Inflammatory macrophage treated with lipopolysaccharide for 4 hours (primary cell): Measurements from ENCODE around the gene NNMT.
"Not testable (repeated sequence)": the region's sequence is repeated elsewhere in the genome, so short reads cannot be mapped to it uniquely, and the experiment has no call there.

ENCODE experiments used
- DNase-seq: peaks from one replicate; pipeline ENCODE4 v3.0.0-alpha.2; 2020

Gene NNMT

DNA sequence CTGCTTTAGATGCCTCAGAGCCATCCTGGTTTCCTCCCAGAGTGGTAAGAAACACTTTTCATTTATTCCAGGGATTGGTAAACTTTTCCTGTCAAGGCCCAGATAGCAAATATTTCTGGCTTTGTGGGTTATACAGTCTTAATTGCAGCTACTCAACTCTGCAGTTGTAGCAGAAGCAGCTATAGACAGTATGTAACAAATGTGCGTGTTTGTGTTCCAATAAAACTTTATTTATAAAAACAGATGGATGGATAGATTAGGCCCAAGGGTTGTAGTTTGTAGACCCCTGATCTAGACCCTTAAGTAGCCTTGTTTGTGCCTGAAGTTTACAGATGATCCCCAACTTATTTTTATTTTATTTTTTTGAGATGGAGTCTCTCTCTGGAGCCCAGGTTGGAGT is 17.9 kb downstream of the NNMT start:
- DNase-seq = no peak

DNA sequence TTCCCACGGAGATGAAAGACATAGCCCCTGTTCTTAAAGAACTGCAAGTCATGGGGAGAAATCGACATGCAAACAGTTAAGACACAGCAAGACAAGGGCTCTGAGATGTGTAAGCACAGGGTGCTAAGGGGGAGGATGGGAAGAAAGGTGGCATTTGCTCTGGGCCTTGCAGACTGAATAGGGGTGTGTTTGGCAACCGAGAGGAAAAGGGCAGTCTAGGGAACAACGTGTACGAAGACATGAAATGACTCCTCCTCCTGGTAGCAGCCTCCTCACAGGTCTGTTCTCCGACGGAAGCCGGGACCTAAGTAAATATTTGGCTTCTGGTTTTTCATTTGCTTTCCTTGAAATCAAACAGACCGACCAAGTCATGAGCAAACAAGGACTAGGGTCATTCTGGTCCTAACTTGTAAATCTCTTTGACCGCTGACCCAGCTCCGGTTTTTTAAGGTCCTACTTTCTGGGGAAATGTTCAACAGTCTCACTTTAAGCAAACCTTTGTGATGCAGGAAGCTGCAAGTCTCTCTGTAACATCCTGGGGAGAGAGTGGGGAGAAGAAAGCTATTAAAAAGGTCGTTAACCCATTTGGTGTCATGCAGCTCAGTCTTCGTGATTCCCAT is 19.7 kb downstream of the NNMT start:
- no peak for DNase-seq

DNA sequence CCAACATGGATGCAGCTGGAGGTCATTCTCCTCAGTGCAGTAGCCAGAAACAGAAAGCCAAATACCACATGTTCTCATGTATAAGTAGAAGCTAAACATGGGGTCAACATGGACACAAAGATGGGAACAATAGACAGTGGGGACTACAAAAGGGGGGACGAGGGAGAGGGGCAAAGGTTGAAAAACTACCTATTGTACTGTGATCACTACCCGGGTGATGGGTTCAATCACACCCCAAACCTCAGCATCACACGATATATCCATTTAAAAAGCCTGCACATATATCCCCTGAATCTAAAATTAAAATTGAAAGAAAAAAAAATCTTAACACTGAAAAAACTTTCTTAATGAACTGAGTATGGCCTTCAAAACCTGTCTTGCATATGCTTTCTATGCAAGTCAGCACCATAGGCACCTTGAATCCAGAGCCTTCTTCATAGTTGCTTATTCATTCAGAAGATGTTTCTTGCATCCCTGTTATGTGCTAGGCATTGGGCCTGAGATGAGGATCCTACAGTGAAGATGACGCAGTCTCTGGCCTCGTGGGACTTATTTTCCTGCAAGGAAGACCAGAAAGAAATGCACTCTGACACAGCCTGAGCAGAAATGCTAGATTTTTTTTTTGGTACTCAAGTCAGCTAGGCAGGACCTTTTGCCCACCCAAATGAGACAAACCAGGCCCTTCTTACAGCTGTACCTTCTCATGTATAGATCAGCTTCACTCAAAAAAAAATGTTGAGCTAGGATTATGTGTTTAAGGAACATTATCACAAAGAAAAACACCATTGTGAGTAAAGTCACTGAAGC is 21.0 kb downstream of the NNMT start:
- no peak for DNase-seq

DNA sequence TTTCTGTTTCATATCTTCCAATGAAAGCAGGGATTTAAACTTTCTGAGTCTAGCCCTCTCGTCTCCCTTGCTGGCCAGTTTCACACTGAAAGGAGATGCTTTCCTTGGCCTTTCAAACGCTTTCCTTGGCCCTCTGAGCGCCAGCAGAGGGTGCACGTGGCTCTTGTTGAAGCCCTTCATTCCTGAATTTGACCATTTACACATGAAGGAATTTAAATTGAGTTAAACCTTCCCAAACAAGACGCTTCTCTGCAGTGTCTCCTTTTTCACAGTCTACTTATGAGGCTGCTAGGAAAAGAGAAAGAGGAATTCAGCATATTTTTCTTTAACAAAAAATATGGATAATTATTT is 21.6 kb downstream of the NNMT start:
- no peak for DNase-seq

DNA sequence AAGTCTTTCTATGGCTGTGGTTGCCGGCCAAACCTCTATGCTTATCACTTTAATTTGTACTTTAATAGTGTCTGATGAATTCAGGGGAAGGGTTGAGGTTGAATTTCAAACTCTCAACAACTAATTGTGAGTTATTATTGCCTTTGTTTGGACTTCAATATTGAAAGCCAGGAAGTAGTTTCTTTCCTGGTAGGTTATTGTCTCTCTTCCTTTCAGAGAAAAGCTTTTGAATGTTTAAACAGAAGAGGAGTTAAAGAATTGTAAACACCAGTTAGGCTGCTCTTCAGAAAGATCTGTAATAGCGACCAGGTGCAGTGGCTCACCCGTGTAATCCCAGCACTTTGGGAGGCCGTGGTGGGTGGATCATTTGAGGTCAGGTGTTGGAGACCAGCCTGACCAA is 22.2 kb downstream of the NNMT start:
- no peak for DNase-seq

DNA sequence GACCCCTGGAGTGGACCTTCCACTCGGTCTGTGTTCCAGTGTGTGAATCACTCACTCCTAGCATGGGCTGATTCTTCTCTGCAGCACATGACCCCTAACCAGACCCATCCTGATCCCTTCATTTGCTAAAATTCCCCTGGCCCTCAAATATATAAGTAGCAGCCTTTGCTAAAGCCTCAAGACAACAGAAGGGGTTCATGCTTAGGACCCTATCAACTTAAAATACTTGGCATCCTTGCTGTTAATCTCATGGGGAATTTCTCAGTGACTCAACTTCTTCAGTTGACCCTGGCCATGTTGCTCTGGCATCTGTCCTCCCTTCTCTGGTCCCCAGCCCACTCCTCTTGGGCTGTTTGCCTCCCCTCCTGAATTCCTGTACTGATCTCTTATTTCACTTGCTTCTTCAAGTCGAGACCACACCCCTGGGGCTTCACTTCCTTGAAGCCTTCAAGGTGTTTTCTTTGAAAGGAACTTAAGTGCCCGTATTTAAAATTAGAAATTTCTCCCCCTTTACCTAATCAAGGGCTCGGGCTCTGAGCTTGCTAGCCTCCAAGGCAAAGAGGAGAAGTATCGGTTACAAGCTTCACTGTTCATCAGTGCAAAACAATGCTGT is 23.6 kb downstream of the NNMT start:
- DNase-seq = no peak

DNA sequence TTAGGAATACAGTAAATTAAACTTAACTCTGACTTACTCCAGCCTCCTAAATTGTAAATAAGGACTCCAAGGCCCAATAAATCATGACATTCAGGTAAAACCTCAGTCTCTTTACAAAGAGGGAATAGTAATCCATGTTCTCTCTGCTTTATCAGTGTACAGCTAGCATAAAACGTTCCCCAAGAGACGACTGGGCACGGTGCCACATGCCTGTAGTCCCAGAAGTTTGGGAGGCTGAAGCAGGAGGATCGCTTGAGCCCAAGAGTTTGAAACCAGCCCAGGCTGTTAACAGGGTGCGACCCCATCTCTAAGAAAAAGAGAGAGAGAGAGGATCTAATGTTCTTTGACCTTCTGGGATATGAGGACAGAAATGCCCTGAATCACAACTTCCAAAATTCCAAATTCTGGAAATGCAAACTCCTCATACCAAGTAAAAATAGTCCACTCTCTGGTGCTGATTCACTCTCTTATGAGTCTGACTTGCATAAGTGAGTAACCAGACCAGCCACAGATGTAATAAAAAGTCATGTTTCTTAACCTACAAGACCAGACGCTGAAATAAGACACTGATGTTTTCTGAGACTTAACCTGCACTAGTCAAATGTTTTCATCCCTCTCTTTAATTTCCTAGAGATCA is 25.5 kb downstream of the NNMT start:
- DNase-seq = no peak

DNA sequence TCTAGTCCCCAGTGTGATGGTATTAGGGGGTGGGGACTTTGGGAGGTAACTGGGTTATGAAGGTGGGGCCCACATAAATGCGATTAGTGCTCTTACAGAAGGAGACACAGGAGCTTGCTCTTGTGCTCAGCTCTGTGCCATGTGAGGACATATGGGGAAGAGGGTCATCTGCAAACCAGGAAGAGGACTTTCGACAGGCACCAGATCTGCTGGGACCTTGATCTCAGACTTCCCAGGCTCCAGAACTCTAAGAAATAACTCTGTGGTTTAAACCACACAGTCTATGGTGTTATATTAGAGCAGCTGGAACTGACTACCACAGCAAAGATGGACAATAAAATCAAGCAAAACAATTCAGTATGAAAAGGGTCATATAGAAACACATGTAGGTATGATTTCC is 26.7 kb downstream of the NNMT start:
- DNase-seq = no peak

DNA sequence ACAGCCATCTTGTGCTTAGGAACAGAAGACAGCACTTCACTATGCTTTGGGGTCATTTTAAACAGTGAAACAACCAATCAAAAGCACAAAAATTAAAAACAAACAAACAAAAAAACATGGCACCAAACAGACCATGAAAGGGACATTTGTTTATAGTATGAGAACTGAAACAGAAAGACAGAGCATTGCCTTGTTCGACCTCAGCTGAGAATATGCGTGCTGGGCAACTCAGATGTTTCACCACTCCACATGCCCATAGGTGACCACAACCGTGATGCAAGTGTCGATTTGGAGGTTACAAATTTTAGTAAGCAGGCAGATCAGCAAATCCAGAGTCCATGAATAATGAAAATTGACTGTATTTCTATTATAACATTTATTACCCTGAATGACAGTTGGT is 30.0 kb downstream of the NNMT start:
- no peak for DNase-seq

DNA sequence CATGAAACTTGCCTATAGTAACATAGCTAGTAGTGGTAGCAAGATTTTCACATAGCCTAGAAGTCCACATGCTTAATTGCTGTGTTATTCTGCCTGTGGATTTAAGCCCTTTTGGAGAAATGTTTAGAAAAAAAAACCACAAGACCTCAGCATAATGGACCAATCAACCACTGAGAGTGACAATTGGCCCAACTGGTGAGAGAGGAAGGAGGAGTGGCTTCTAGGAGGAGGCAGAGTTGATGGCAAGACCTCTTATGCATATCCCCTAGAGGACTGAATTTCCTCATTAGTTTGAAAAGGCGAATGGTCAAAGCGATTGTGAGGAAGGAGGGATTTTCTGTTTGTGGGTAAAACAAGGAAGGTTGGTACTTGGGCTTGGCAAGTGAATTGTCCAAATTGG is 30.6 kb downstream of the NNMT start:
- DNase-seq = no peak

DNA sequence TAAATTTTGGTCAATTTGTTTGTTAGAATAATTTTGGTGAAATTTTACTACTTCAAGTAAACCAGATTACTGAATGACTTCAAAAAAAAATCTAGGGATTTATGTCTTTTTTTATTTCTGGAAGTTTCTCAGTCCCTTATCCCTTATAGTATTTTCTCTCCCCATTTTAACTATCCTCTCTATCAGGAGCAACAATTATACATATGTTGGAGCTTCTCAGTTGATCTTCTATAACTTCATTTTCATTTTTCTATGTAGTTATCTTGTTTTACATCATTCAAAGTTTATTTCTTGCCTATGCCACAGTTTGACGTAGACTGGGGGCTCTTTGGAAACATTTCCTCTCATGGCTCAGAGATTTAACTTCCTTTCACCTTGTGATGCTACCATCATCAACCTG is 34.2 kb downstream of the NNMT start:
- DNase-seq = no peak

DNA sequence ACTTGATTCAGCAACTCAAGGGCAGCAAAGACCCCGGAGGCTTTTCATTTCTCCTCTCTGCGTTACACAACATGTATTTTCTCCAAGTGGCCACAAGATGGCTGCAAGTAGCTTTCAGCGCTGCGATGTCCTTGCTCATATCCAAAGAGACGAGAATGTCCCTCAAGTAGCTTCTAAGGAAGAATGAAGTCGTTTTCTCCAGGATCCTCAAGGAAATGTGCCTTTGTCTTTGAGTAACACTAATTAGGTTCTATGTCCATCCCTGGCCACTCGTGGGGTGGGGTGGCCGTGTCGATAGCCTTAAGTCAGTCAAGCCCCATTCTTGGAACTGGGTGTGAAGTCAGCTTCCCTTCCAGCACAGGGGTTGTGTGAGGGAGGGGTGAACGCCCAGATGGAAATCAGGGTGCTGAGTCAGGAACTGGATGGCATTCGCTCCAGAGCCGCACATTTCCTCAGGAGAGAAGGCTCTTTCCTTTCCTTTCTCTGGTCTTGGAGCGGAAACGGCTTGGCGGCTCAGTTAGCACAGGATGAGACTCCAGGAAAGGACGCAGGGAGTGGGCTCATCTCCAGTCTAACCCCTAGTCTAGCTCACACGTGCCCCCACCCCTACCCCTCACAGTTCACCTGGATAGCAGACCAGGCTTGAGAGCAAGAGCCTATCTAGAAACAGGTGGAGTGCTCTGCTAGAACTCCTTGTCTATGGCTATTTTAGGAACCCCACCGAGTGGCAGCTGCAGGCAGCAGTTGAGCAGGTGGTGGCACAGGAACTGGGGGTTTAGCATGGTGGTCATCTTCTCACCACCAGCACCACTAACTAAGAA is 44.3 kb downstream of the NNMT start:
- peak; percentile 62 for DNase-seq

DNA sequence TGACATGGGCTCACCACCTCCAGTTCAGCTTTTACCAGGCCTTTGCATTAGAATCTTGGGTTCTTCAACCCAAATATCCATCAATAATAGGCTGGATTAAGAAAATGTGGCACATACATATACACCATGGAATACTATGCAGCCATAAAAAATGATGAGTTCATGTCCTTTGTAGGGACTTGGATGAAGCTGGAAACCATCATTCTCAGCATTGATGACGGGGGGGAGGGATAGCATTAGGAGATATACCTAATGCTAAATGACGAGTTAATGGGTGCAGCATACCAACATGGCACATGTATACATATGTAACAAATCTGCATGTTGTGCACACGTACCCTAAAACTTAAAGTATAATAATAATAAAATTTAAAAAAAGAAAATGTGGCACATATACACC is 45.5 kb downstream of the NNMT start:
- DNase-seq = not testable (repeated sequence)

DNA sequence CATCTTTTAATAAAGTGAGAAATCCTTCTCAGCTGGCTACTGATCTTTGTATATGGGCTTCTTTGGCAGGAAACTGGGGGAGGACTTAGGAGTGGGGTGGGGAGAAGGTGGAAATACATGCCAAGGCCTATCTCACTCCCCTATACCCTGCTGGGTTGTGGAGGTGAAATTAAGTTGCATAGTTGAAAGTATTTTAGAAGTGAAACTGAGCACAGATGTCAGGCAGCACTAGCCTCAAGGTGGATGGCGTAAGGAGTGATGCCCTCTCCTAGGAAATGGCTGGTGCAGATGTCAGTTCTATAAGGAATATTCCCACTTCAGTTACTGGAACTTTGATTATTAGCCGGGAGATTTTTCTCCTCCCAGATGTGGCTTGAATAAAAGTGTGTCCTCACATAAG is 46.3 kb downstream of the NNMT start:
- no peak for DNase-seq

DNA sequence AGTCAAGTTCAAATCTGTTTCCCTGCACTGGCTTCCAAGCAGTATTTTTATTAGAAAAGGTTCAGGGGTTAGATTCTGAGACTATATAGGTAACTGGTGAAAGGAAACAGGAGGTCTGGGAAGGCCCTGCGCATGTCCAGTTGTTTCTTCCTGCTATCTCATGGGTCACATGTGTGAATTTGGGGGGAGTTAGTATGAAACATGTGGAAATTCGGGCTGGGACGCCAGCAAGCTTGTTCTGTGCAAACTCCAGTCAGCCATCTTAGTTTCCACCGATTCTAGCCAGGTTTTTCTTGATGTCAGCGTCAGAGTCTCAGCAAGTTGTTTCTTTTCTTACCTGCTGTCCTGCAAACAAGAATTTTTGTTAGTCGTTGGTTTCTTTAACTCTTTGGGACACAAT is 46.8 kb downstream of the NNMT start:
- no peak for DNase-seq

DNA sequence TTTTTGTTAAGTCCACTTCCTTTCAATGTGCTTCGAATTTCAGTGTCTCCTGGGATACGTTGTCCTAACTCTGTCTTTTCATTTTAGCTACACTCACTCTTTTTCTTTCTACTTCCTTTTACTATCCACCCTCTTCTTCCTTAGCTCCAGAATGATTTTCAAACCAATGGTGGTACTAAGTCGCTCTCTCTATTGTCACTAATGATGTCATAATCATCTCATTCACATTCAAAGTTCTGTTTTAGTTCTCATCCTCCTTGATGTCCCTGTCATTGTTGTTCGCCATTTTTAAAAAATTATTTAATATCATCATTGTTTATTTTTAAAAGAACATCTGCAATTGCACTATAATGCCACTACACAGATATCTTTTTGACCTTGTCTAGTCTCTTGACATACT is 47.3 kb downstream of the NNMT start:
- DNase-seq = no peak

DNA sequence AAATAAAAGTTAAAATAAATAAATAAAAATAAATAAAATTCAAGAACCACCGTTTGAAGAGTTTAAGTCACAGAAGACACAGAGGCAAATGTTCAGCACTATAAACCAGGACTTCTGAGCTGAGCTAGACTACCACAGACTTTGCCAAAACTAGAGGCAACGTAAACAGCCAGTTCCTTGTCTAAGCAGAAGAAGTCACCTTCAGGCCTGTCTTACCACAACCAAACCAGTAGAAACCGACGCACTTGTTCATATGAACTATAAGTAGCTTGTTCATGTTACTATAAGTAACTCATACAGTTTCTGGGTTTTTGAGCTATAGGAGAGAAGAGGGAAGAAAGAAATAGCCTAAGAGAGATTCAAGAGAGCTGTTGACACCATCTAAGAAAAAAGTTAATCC is 48.3 kb downstream of the NNMT start:
- no peak for DNase-seq

DNA sequence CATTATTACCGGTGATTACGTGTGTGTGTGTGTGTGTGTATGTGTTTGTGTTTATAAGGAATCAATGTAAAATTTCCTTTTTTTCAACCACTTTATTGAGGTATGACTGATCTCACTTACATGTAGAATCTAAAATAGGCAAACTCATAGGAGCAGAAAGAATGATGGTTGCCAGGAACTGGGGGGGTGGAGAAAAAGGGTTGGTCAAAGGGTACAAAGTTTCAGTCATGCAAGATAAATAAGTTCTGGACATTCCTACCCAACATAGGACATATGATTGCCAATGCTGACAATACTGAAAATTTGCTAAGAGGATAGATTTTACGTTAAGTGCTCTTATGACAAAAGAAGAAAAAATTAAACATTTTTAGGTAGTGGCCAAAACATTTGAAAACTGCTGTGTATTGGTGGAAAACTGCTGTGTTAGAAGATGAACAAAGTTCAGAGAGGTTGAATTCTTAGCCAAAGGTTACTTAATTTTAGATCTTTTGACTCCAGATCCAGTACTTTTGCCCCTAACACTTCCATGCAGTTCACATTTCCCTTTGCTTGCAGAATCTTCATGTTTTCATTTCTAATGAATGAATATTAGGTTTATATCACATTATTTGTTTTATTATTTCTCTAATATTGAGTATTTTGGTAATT is 49.5 kb downstream of the NNMT start:
- no peak for DNase-seq

DNA sequence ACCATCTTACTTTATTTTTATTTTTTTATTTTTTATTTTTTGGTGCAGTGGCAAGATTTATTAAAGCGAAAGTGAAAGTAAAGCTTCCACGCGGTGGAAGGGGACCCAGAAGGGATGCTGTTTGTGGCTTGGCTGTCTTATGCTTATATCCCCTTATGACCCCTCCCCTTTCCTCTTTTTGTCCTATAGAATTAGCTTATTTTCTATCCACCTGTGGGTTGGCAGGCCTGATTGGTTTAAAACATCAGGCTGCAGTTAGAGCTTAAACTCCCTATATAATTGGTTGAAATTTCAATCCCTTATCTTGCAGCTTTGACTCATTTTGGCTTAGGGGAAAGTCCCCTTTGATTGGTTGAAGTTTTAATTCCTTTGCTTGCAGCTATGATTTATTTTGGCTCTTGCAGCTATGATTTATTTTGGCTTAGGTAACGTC is 50.5 kb downstream of the NNMT start:
- peak; percentile 42 for DNase-seq

DNA sequence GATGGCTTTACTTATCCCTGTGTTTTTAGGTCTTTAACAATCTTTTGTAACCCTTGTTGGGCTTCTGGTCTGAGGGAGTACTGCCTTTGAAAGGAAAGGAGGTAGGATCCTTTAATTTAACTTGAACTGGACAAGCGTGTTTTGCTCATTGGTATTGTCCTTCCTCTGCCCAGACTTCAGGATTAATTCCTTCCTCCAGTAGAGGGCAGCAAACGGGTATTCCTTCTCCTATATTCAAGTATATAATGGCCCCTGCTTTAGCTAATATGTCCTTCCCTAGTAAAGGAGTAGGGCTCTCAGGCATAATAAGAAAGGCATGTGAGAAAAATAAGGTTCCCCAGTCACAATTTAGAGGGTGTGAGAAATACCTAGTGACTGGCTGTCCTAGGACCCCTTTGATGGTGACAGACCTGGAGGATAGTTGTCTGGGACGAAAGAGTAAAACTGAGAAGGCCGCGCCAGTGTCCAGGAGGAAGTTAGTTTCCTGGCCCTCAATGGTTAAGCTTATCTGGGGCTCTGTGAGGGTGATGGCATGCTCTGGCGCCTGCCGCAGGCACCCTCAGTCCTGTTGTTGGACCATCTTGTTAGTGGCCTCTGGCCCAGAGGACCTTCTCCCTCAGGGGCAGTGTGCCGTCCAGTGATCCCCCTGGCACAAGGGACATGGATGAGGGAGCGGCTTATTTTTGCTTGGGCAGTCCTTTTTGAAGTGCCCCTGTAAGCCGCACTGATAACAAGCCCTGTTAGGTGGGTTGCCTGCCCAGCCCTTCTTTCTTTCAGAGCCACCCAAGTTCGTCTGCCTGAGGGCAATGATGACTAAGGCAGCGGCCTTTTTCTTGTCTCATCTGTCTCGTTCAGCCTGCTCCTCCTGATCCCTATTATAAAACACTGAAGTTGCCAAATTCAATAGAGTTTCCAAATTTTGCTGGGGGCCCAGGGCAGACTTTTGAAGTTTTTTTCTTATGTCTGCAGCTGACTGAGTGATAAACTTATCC is 52.3 kb downstream of the NNMT start:
- peak; percentile 50 for DNase-seq

DNA sequence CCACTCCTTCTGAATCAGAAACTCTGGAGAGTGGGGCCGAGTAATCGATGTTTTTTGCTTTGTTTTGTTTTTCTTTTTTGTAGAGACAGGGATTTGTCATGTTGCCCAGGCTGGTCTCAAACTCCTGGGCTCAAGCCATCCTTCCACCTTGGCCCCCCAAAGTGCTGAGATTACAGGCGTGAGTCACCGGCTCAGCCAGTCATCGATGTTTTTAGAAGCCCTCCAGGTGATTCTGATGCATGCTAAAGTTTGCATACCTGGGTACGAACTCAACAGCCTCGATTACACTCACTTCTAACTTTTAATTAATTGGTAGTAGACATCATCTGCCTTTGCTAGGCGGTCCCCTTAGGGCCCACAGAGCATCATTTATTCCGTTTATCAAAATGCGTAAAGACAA is 53.8 kb downstream of the NNMT start:
- DNase-seq = no peak
